Endodermal cell (in vitro differentiated cells): ENCODE data around the gene GPA33. TPM values are rescaled to one million over a fixed set of nuclear protein-coding genes. Genes with fewer than 3 reads are reported as not detected.

Source experiments
- DNase-seq: peaks from one replicate; pipeline ENCODE4 v3.0.0-alpha.2; 2017
- H3K27ac ChIP-seq: 2 replicates; pipeline ENCODE4 v1.5.1; 2013; ENCODE audit warnings: mild to moderate bottlenecking, low read depth, low read length, moderate library complexity
- H3K27me3 ChIP-seq: 2 replicates; pipeline ENCODE4 v1.6.1; 2013; ENCODE audit warnings: mild to moderate bottlenecking, low read length, moderate library complexity; ENCODE audit not compliant: insufficient read depth, control insufficient read depth, poor library complexity, severe bottlenecking
- H3K36me3 ChIP-seq: 2 replicates; pipeline ENCODE4 v1.7.0; 2013; ENCODE audit warnings: mild to moderate bottlenecking, low read length, moderate library complexity; ENCODE audit not compliant: control insufficient read depth, insufficient read depth
- H3K4me1 ChIP-seq: one replicate; pipeline ENCODE4 v1.7.0; 2013; ENCODE audit warnings: low read length; ENCODE audit not compliant: control insufficient read depth, insufficient read depth
- H3K4me3 ChIP-seq: 2 replicates; pipeline ENCODE4 v1.5.1; 2013; ENCODE audit warnings: mild to moderate bottlenecking, low read length, moderate library complexity
- H3K9ac ChIP-seq: 2 replicates; pipeline ENCODE4 v1.6.1; 2013; ENCODE audit warnings: mild to moderate bottlenecking, low read length, moderate library complexity; ENCODE audit not compliant: poor library complexity, severe bottlenecking; ENCODE audit errors: extremely low read depth
- H3K9me3 ChIP-seq: 2 replicates; pipeline ENCODE4 v1.6.1; 2013; ENCODE audit warnings: mild to moderate bottlenecking, low read length, moderate library complexity; ENCODE audit not compliant: control insufficient read depth
- H3K27ac Mint-ChIP-seq: 2 replicates; pipeline ENCODE4 v1.8.0; 2020; ENCODE audit warnings: mixed read lengths
- H3K27me3 Mint-ChIP-seq: 2 replicates; pipeline ENCODE4 v1.8.0; 2021; ENCODE audit warnings: mild to moderate bottlenecking, mixed read lengths; ENCODE audit not compliant: insufficient read depth
- H3K36me3 Mint-ChIP-seq: 2 replicates; pipeline ENCODE4 v1.8.0; 2020; ENCODE audit warnings: low read depth, mixed read lengths
- H3K4me1 Mint-ChIP-seq: 2 replicates; pipeline ENCODE4 v1.8.0; 2020; ENCODE audit warnings: mixed read lengths
- H3K4me3 Mint-ChIP-seq: 2 replicates; pipeline ENCODE4 v1.8.0; 2020; ENCODE audit warnings: mild to moderate bottlenecking, moderate library complexity, mixed read lengths
- H3K9me3 Mint-ChIP-seq: 2 replicates; pipeline ENCODE4 v1.8.0; 2020; ENCODE audit warnings: mild to moderate bottlenecking, mixed read lengths
- CTCF ChIP-seq: fragments of 200-600 bp; sonication (generic); conservative IDR thresholded peaks from 2 replicates; pipeline ENCODE4 v1.5.0; 2021; ENCODE audit warnings: antibody characterized with exemption, mild to moderate bottlenecking
- WGBS, 2 experiments: methylation state at CpG; one replicate each; pipeline versions ENCODE4 v1.1.5 to v1.1.7; 2013; ENCODE audit warnings: missing lambda C conversion rate in 2 of 2, mixed read lengths in 1 of 2; ENCODE audit not compliant: insufficient coverage in 1 of 2, insufficient read length in 1 of 2; 5-methylcytosine and 5-hydroxymethylcytosine counted together
- long read RNA-seq, 4 experiments: library from polyadenylated mRNA in 2 of 4; library from RNA in 1 of 4; library from capped mRNA in 1 of 4; stranded (forward) in 3 of 4; unstranded in 1 of 4; transcript quantifications; one replicate each; pipeline ENCODE4 v2.0.0, GENCODE V29; 2020 to 2021; ENCODE audit warnings: inconsistent platforms in 1 of 4
- polyA plus RNA-seq, 2 experiments: library from polyadenylated mRNA; stranded (reverse); fragments of 50-300 nt; gene quantifications; one replicate each; pipeline ENCODE4 v1.2.3, GENCODE V29; 2013
- total RNA-seq, 2 donors: library from RNA; stranded (reverse); fragmentation: NEBNext Ultra II Directional in 1 of 2; extraction: Animal tissue kit (Norgen Biotek cat#: 25700) in 1 of 2; gene quantifications; 2 replicates in 1 of 2; 3 replicates in 1 of 2; pipeline ENCODE4 v1.2.1, GENCODE V29; 2021

The GPA33 gene
- total RNA-seq, result 1 to 10 TPM in 1 of 2 donors, under 1 TPM in 1; 0.37 to 1.5 TPM
- polyA plus RNA-seq (2013, experiment 1 of 2), result 2.2 TPM
- 1.4 TPM for polyA plus RNA-seq (2013, experiment 2 of 2)
- long read RNA-seq, experiment 1, partial matches to known transcripts, result 1 of 1 reads
- long read RNA-seq, experiment 1, other reads (novel, unspliced or antisense), result 0 of 1 reads
- long read RNA-seq, experiment 2, partial matches to known transcripts, result 0 of 3 reads
- long read RNA-seq, experiment 2, other reads (novel, unspliced or antisense), result 3 of 3 reads
- long read RNA-seq, experiment 3, partial matches to known transcripts, result 0 of 3 reads
- long read RNA-seq, experiment 3, other reads (novel, unspliced or antisense), result 3 of 3 reads
- long read RNA-seq, experiment 4, partial matches to known transcripts, result 0 of 1 reads
- long read RNA-seq, experiment 4, other reads (novel, unspliced or antisense), result 1 of 1 reads

- peak; percentile 12 for DNase-seq
- Mint-ChIP-seq H3K27ac (no peak within 1 kb of the TSS), H3K27me3 (no peaks in the 10 kb centered on the region), H3K36me3 (no peaks in the 10 kb centered on the region), H3K4me3 (no peak within 1 kb of the TSS), H3K9me3 (no peaks in the 10 kb centered on the region), H3K4me1 (peaks cover 10% of the 10 kb centered on the region)
- Histone ChIP-seq H3K4me1 (no peaks in the 10 kb centered on the region), H3K9me3 (peaks cover 6% of the 10 kb centered on the region), H3K36me3 (no peaks in the 10 kb centered on the region), H3K9ac (no peak within 1 kb of the TSS), H3K4me3 (no peak within 1 kb of the TSS), H3K27ac (no peak within 1 kb of the TSS), H3K27me3 (no peaks in the 10 kb centered on the region)
- 100% methylated on average over 1 of the region's 1 CpG for WGBS, 2 experiments
- TF ChIP-seq CTCF, result no peak
Observed at GRCh38 chr1:167090314-167090942, at the start of gene GPA33. TSS of gene GPA33 (minus strand) at chr1:167090377. CDS start at chr1:167090287, 90 bp downstream.

GRCh38 chr1:167138703-167139102 is 48.5 kb upstream of the GPA33 start:
- H3K9me3 Mint-ChIP-seq, result peaks cover 21% of the 10 kb centered on the region
- TF ChIP-seq CTCF, result no peak
- Histone ChIP-seq H3K4me3 (no peak overlapping the region), H3K27ac (peak overlapping the region; percentile 78), H3K9me3 (peaks cover 13% of the 10 kb centered on the region), H3K27me3 (no peaks in the 10 kb centered on the region), H3K9ac (no peak overlapping the region), H3K4me1 (peaks cover 2% of the 10 kb centered on the region), H3K36me3 (no peaks in the 10 kb centered on the region)
- no peak overlapping the region for H3K27ac Mint-ChIP-seq
- no peak overlapping the region for H3K4me3 Mint-ChIP-seq
- H3K36me3 Mint-ChIP-seq, result no peaks in the 10 kb centered on the region
- H3K4me1 Mint-ChIP-seq, result peaks cover 37% of the 10 kb centered on the region
- WGBS, 2 experiments, result 97 to 100% methylated on average over 1 of the region's 1 CpG
- DNase-seq, result no peak
- H3K27me3 Mint-ChIP-seq, result no peaks in the 10 kb centered on the region

GRCh38 chr1:167137793-167138510 is 47.8 kb upstream of the GPA33 start:
- Histone ChIP-seq H3K36me3 (no peaks in the 10 kb centered on the region), H3K27me3 (no peaks in the 10 kb centered on the region), H3K9ac (no peak overlapping the region), H3K4me1 (peaks cover 2% of the 10 kb centered on the region), H3K9me3 (peaks cover 11% of the 10 kb centered on the region), H3K4me3 (no peak overlapping the region), H3K27ac (peak overlapping the region; percentile 91)
- Mint-ChIP-seq H3K9me3 (peaks cover 14% of the 10 kb centered on the region), H3K4me3 (no peak overlapping the region), H3K27me3 (peaks cover 3% of the 10 kb centered on the region), H3K27ac (no peak overlapping the region), H3K36me3 (no peaks in the 10 kb centered on the region), H3K4me1 (peaks cover 37% of the 10 kb centered on the region)
- TF ChIP-seq CTCF, result no peak
- 59 to 84% methylated on average over 3 of the region's 3 CpGs for WGBS, 2 experiments
- DNase-seq, result no peak
